Measurements from ENCODE around the gene KRTAP5-9. TPM values are rescaled to one million over a fixed set of nuclear protein-coding genes. Genes with fewer than 3 reads are reported as not detected.

Gene KRTAP5-9
- total RNA-seq, 1 donor from 2014 or later, result 0.76 TPM

DNA sequence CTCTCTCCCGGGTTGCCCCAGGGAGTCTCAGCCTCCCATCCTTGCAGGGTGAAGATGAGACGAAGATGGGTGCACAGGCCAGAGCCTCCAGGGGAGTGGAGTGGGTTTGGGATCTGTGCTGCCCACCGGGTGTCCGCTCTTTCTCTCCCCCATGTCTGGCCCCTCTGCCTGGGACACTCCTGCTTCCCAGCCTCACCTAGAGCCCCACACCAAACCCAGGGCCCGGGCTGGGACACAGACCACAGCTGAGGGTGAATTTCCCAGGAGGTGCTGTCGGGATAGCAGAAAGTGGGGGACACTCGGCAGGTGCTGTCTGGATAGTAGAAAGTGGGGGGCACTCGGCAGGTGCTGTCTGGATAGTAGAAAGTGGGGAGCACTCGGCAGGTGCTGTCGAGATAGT is 46.2 kb upstream of the KRTAP5-9 start:
- Mint-ChIP-seq H3K4me3 (ENCODE audit: unreplicated experiment) (no peak overlapping the region), H3K4me1 (ENCODE audit: low read depth, unreplicated experiment) (no peaks in the 10 kb centered on the region), H3K27ac (ENCODE audit: unreplicated experiment) (no peak overlapping the region), H3K36me3 (ENCODE audit: unreplicated experiment) (peaks cover 32% of the 10 kb centered on the region), H3K9me3 (ENCODE audit: unreplicated experiment) (peaks cover 2% of the 10 kb centered on the region), H3K27me3 (ENCODE audit: unreplicated experiment) (peaks cover 3% of the 10 kb centered on the region)
- DNase-seq, result no peak
- TF ChIP-seq, protein P1, sequence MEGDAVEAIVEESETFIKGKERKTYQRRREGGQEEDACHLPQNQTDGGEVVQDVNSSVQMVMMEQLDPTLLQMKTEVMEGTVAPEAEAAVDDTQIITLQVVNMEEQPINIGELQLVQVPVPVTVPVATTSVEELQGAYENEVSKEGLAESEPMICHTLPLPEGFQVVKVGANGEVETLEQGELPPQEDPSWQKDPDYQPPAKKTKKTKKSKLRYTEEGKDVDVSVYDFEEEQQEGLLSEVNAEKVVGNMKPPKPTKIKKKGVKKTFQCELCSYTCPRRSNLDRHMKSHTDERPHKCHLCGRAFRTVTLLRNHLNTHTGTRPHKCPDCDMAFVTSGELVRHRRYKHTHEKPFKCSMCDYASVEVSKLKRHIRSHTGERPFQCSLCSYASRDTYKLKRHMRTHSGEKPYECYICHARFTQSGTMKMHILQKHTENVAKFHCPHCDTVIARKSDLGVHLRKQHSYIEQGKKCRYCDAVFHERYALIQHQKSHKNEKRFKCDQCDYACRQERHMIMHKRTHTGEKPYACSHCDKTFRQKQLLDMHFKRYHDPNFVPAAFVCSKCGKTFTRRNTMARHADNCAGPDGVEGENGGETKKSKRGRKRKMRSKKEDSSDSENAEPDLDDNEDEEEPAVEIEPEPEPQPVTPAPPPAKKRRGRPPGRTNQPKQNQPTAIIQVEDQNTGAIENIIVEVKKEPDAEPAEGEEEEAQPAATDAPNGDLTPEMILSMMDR (IDR thresholded peaks at IDR 0.05; ENCODE audit: partially characterized antibody, unreplicated experiment), result no peak

DNA sequence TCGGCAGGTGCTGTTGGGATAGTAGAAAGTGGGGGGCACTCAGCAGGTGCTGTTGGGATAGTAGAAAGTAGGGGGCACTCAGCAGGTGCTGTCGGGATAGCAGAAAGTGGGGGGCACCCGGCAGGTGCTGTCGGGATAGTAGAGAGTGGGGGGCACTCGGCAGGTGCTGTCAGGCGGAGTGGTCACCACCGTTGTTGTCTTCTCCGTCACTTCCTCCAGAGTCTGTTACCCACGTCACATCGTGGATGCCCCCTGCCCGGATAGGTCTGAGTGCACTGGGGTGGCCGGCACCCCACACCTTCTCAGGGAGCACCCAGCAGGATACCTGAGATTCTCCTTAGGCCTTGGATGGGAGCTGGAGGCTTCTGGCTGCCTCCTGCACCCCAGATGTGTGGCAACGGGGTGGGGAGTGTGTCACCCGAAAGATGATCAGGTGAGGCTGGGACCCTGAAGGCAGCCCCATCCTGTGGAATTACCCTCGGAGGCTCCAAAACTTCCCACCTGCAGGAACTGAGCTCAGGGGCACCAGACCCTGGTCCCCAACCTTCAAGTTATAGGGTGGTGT is 45.3 kb upstream of the KRTAP5-9 start:
- H3K9me3 Mint-ChIP-seq (ENCODE audit: unreplicated experiment), result peaks cover 2% of the 10 kb centered on the region
- no peak overlapping the region for H3K4me3 Mint-ChIP-seq (ENCODE audit: unreplicated experiment)
- peaks cover 3% of the 10 kb centered on the region for H3K27me3 Mint-ChIP-seq (ENCODE audit: unreplicated experiment)
- no peak overlapping the region for H3K27ac Mint-ChIP-seq (ENCODE audit: unreplicated experiment)
- H3K4me1 Mint-ChIP-seq (ENCODE audit: low read depth, unreplicated experiment), result no peaks in the 10 kb centered on the region
- peaks cover 35% of the 10 kb centered on the region for H3K36me3 Mint-ChIP-seq (ENCODE audit: unreplicated experiment)
- TF ChIP-seq, protein P1 (IDR thresholded peaks at IDR 0.05; ENCODE audit: partially characterized antibody, unreplicated experiment), result no peak
- no peak for DNase-seq

DNA sequence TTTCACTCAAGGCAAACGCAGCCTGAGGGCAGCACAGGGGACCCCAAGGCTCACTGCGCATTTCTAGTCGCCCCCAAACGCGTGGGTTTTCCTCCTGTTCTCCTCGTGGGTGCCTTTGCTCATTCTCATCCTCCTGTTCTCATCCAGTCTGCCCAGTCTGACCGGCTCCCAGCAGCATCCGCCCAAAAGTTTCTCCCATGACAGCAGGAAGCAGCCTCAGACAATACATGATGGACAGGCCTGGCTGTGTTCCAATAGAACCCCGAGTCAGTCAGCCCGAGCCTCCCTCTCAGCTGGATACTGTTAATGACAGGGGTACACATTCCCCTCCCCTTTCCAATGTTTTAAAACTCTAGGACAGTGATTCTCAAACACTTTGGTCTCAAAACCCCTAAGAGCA is 43.7 kb upstream of the KRTAP5-9 start:
- TF ChIP-seq, protein P1 (IDR thresholded peaks at IDR 0.05; ENCODE audit: partially characterized antibody, unreplicated experiment), result no peak
- DNase-seq, result no peak
- Mint-ChIP-seq H3K27ac (ENCODE audit: unreplicated experiment) (no peak overlapping the region), H3K4me1 (ENCODE audit: low read depth, unreplicated experiment) (no peaks in the 10 kb centered on the region), H3K9me3 (ENCODE audit: unreplicated experiment) (peaks cover 5% of the 10 kb centered on the region), H3K27me3 (ENCODE audit: unreplicated experiment) (no peaks in the 10 kb centered on the region), H3K4me3 (ENCODE audit: unreplicated experiment) (no peak overlapping the region), H3K36me3 (ENCODE audit: unreplicated experiment) (peaks cover 36% of the 10 kb centered on the region)

DNA sequence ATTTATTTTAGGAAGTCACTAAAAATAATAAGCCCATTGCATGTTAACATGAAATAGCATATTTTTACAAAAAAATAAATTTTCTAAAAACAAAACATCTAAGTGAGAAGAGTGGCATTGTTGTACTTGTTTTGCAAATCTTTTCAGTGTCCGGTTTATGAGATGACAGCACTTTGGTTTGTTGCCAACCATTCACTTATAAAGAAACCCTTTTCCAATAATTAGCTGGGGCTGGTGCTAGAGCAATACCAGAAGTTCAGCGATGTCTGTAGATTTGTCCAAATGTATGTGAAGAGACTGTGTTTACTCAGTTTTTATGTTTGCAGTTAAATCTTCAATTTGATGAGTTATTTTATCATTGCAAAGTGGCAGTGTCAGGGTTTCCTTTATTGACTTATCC is 43.2 kb upstream of the KRTAP5-9 start:
- Mint-ChIP-seq H3K27ac (ENCODE audit: unreplicated experiment) (no peak overlapping the region), H3K36me3 (ENCODE audit: unreplicated experiment) (peaks cover 40% of the 10 kb centered on the region), H3K27me3 (ENCODE audit: unreplicated experiment) (no peaks in the 10 kb centered on the region), H3K4me1 (ENCODE audit: low read depth, unreplicated experiment) (no peaks in the 10 kb centered on the region), H3K9me3 (ENCODE audit: unreplicated experiment) (peaks cover 10% of the 10 kb centered on the region), H3K4me3 (ENCODE audit: unreplicated experiment) (no peak overlapping the region)
- DNase-seq, result no peak
- TF ChIP-seq, protein P1 (IDR thresholded peaks at IDR 0.05; ENCODE audit: partially characterized antibody, unreplicated experiment), result no peak

DNA sequence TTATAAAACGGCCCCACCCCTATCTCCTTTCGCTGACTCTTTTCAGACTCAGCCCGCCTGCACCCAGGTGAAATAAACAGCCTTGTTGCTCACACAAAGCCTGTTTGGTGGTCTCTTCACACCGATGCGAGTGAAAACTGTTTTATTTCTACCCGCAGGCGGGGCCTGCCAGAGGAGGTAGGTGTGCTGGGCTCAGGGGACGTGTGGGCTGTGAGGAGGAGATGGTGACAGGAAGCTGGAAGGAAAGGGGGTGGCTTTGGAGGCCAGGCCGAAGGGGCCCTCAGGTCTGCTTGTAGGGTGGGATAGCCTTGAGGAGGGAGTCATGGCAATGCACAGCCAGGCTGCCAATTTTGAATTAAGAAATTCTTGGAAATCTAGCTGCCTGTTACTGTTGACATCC is 42.4 kb upstream of the KRTAP5-9 start:
- Mint-ChIP-seq H3K9me3 (ENCODE audit: unreplicated experiment) (peaks cover 10% of the 10 kb centered on the region), H3K36me3 (ENCODE audit: unreplicated experiment) (peaks cover 38% of the 10 kb centered on the region), H3K27ac (ENCODE audit: unreplicated experiment) (no peak overlapping the region), H3K4me3 (ENCODE audit: unreplicated experiment) (no peak overlapping the region), H3K4me1 (ENCODE audit: low read depth, unreplicated experiment) (no peaks in the 10 kb centered on the region), H3K27me3 (ENCODE audit: unreplicated experiment) (no peaks in the 10 kb centered on the region)
- no peak for DNase-seq
- TF ChIP-seq, protein P1 (IDR thresholded peaks at IDR 0.05; ENCODE audit: partially characterized antibody, unreplicated experiment), result no peak

Data from glutamatergic neuron (in vitro differentiated cells).